ENCODE measurements around the gene EFL1. TPM values are rescaled to one million over a fixed set of nuclear protein-coding genes. Genes with fewer than 3 reads are reported as not detected.

EFL1 gene
- total RNA-seq, 1 donor from 2014 or later = 13.3 TPM

DNA sequence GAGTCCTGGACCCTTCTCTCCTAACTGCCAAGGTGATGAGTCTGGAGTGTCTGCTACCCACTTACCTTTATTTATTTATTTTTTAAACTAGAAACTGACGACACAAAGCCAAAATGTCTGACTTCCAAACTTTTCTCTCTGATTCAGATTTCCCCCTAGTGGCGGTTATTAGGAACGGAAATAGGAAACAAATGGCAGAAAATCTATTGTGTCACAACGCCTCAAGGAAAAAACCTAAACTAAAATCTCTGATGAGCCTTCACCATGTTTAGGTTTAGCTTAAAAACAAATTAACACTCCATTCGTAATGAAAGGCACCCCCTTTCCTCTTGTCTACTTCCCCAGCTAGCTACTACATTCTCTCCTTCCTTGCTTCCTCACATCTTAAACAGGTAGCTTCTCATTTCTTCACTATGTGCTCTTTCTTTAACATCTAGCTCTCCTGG, 122.7 kb downstream of the EFL1 start:
- Histone ChIP-seq H3K4me1 (no peaks in the 10 kb centered on the region), H3K4me3 (no peak overlapping the region), H3K9me3 (no peaks in the 10 kb centered on the region), H3K36me3 (peaks cover 0 to 10% of the 10 kb centered on the region in 2 donors), H3K27ac (no peak overlapping the region), H3K27me3 (no peaks in the 10 kb centered on the region)
- DNase-seq (ENCODE audit: extremely low spot score in 2 of 2) = no peak
- TF ChIP-seq POLR2AphosphoS5 (IDR thresholded peaks at IDR 0.05; ENCODE audit: insufficient read depth in 1 of 2, low read depth in 1 of 2) (peak in 1 of 2 donors; percentile 48), POLR2A (IDR thresholded peaks at IDR 0.05) (no peak)
- TF ChIP-seq, protein P1, sequence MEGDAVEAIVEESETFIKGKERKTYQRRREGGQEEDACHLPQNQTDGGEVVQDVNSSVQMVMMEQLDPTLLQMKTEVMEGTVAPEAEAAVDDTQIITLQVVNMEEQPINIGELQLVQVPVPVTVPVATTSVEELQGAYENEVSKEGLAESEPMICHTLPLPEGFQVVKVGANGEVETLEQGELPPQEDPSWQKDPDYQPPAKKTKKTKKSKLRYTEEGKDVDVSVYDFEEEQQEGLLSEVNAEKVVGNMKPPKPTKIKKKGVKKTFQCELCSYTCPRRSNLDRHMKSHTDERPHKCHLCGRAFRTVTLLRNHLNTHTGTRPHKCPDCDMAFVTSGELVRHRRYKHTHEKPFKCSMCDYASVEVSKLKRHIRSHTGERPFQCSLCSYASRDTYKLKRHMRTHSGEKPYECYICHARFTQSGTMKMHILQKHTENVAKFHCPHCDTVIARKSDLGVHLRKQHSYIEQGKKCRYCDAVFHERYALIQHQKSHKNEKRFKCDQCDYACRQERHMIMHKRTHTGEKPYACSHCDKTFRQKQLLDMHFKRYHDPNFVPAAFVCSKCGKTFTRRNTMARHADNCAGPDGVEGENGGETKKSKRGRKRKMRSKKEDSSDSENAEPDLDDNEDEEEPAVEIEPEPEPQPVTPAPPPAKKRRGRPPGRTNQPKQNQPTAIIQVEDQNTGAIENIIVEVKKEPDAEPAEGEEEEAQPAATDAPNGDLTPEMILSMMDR (IDR thresholded peaks at IDR 0.05) = peak; percentile 32 to 61 (median 60)
- intact Hi-C loops (cut with DNase I) = loop anchor here (5.0 kb wide), 1 partner anchor 658 kb away; no protein-coding TSS in a partner anchor

DNA sequence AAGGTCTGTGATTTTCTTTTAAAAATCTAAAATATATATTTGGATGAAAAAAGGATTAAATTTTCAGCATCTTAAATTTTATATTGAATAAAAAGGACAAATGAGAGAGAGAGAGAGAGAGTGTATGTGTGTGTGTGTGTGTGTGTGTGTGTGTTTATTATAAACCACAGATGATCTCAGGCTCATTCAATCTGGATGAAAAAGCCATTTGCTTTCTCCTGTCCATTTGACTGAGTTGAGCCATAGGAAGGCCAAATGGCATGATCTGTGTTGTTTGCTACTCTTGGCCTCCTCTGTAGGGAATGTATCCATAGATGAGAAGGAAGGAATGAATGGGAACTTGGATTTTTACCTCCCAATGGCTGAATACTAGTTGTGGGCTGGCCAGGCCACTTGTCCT, 124.2 kb downstream of the EFL1 start:
- intact Hi-C loops (cut with DNase I) = loop anchor here (5.0 kb wide), 1 partner anchor 656 kb away; no protein-coding TSS in a partner anchor
- no peaks in the 10 kb centered on the region for H3K27me3 ChIP-seq
- H3K4me1 ChIP-seq = no peaks in the 10 kb centered on the region
- H3K27ac ChIP-seq = no peak overlapping the region
- H3K36me3 ChIP-seq = peaks cover 0 to 10% of the 10 kb centered on the region in 2 donors
- TF ChIP-seq, protein P1 (IDR thresholded peaks at IDR 0.05) = no peak
- no peak for TF ChIP-seq POLR2AphosphoS5 (IDR thresholded peaks at IDR 0.05; ENCODE audit: insufficient read depth in 1 of 2, low read depth in 1 of 2)
- no peak for TF ChIP-seq POLR2A (IDR thresholded peaks at IDR 0.05)
- no peaks in the 10 kb centered on the region for H3K9me3 ChIP-seq
- no peak for DNase-seq (ENCODE audit: extremely low spot score in 2 of 2)
- H3K4me3 ChIP-seq = no peak overlapping the region

DNA sequence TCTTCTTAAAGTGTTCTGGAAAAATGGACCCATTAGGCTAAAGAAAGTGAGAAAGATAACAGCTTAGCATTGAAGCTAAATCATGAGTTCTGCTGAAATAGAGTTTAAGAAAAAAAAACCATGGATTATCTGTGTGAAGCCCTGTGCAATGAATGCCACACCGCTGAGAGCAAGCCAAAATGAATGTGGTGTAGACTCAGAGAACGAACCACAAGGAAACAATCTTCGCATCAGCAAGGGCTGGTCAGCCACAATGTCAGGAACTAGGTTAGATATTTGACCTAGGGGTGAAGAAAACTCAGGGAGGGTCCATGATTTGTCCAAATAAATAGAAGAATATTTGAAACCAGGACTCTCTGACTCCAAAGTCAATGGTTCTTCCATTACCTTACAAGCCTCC, 125.3 kb downstream of the EFL1 start:
- Histone ChIP-seq H3K9me3 (no peaks in the 10 kb centered on the region), H3K27ac (no peak overlapping the region), H3K4me3 (no peak overlapping the region), H3K4me1 (no peaks in the 10 kb centered on the region), H3K27me3 (no peaks in the 10 kb centered on the region), H3K36me3 (peaks cover 0 to 10% of the 10 kb centered on the region in 2 donors)
- intact Hi-C loops (cut with DNase I) = loop anchor here (5.0 kb wide), 1 partner anchor 655 kb away; no protein-coding TSS in a partner anchor
- no peak for DNase-seq (ENCODE audit: extremely low spot score in 2 of 2)
- TF ChIP-seq POLR2A (IDR thresholded peaks at IDR 0.05) = no peak
- TF ChIP-seq, protein P1 (IDR thresholded peaks at IDR 0.05) = no peak
- TF ChIP-seq POLR2AphosphoS5 (IDR thresholded peaks at IDR 0.05; ENCODE audit: insufficient read depth in 1 of 2, low read depth in 1 of 2) = no peak

DNA sequence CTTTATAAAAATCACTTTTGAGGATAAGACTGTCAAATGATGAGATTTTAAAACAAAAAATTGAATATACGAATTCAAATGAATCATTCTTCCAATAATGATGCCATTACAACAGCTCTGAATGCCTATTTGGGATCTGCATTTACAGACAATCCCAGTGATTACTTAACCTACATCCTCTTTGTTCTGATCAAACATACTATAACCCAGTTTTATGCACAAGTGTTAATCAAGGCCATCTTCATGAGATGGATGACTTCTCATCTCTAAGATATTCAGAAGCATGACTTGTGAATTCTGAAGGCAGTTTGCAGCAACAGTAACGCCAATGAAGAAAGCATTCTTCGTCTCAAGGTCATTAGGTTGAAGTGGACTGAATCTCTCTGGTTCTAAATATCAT, 126.4 kb downstream of the EFL1 start:
- intact Hi-C loops (cut with DNase I) = loop anchor here (5.0 kb wide), 1 partner anchor 654 kb away; no protein-coding TSS in a partner anchor
- no peaks in the 10 kb centered on the region for H3K27me3 ChIP-seq
- no peak for TF ChIP-seq POLR2AphosphoS5 (IDR thresholded peaks at IDR 0.05; ENCODE audit: insufficient read depth in 1 of 2, low read depth in 1 of 2)
- TF ChIP-seq, protein P1 (IDR thresholded peaks at IDR 0.05) = no peak
- TF ChIP-seq POLR2A (IDR thresholded peaks at IDR 0.05) = no peak
- H3K4me3 ChIP-seq = no peak overlapping the region
- H3K4me1 ChIP-seq = no peaks in the 10 kb centered on the region
- no peak for DNase-seq (ENCODE audit: extremely low spot score in 2 of 2)
- H3K27ac ChIP-seq = no peak overlapping the region
- peaks cover 0 to 10% of the 10 kb centered on the region in 2 donors for H3K36me3 ChIP-seq
- H3K9me3 ChIP-seq = no peaks in the 10 kb centered on the region

DNA sequence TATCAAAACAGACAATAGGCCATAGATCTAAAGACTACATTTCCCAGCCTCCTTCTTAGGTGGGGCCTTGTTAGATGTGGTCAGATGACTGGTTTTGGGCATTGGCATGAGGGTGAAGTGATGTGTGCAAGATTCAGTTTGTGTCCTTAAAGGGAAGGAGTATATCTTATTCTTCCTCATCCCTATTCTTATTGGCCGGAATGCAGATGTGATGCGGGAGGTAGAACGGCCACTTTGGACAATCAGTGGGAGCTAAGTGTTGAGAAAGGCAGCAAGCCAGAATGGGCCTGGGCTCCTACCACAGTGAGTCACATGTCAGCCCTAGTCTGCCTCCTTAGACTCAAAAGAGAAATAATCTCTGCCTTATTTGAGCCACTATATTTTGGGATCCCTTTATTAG, 126.9 kb downstream of the EFL1 start:
- intact Hi-C loops (cut with DNase I) = loop anchor here (5.0 kb wide), 1 partner anchor 653 kb away; no protein-coding TSS in a partner anchor
- H3K4me3 ChIP-seq = no peak overlapping the region
- no peaks in the 10 kb centered on the region for H3K9me3 ChIP-seq
- H3K27ac ChIP-seq = no peak overlapping the region
- H3K4me1 ChIP-seq = no peaks in the 10 kb centered on the region
- no peak for DNase-seq (ENCODE audit: extremely low spot score in 2 of 2)
- no peaks in the 10 kb centered on the region for H3K27me3 ChIP-seq
- TF ChIP-seq POLR2AphosphoS5 (IDR thresholded peaks at IDR 0.05; ENCODE audit: insufficient read depth in 1 of 2, low read depth in 1 of 2) (no peak), POLR2A (IDR thresholded peaks at IDR 0.05) (no peak)
- TF ChIP-seq, protein P1 (IDR thresholded peaks at IDR 0.05) = no peak
- H3K36me3 ChIP-seq = peaks cover 0 to 10% of the 10 kb centered on the region in 2 donors
